GM18499 (cell line): ENCODE data around the gene IBA57.
"Not testable (repeated sequence)": the region's sequence is repeated elsewhere in the genome, so short reads cannot be mapped to it uniquely, and the experiment has no call there.

ENCODE experiments used
- ATAC-seq: cut with Tn5 transposase; IDR thresholded peaks from one replicate; pipeline ENCODE4 v1.9.1; 2021; ENCODE audit warnings: moderate number of reproducible peaks; ENCODE audit not compliant: insufficient read depth, unreplicated experiment

Gene IBA57

GRCh38 chr1:228210712-228211530 is 45.3 kb downstream of the IBA57 start:
- no peak for ATAC-seq

DNA sequence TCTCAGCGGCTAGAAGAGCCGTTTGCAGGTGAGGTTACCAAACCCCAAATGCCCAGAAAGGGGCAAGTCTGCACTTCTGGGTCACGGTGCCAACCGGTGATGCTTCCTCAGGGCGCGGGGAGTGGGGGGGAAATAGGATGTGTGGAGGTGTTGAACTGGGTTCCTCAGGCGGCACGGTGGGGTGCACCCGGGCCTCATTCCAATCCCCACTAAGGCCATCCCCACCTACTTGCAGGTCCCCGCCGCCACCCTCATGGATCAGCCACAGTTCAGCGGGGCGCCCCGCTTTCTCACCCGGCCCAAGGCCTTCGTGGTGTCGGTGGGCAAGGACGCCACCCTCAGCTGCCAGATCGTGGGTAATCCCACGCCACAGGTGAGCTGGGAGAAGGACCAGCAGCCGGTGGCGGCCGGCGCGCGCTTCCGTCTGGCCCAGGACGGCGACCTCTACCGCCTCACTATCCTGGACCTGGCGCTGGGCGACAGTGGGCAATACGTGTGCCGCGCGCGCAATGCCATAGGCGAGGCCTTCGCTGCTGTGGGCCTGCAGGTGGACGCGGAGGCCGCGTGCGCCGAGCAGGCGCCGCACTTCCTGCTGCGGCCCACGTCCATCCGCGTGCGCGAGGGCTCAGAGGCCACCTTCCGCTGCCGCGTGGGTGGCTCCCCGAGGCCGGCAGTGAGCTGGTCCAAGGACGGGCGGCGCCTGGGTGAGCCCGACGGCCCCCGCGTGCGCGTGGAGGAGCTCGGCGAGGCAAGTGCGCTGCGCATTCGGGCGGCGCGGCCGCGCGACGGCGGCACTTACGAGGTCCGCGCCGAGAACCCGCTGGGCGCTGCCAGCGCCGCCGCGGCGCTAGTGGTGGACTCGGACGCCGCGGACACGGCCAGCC is 46.2 kb downstream of the IBA57 start:
- no peak for ATAC-seq

DNA sequence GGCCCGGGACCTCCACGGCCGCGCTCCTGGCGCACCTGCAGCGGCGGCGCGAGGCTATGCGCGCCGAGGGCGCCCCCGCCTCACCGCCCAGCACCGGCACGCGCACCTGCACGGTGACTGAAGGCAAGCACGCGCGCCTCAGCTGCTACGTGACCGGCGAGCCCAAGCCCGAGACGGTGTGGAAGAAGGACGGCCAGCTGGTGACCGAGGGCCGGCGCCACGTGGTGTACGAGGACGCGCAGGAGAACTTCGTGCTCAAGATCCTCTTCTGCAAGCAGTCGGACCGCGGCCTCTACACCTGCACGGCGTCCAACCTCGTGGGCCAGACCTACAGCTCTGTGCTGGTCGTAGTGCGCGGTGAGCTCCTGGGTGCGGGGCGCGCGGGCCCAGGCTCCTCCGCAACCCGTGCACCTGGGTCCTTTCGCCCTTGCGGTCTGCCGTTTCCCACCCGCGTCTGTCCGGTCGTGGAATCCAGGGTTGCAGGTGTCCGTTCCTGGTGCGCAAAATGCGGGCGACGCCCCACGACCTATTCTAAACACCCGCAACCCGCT is 46.9 kb downstream of the IBA57 start:
- no peak for ATAC-seq

GRCh38 chr1:228212966-228213844 is 47.6 kb downstream of the IBA57 start:
- peak; percentile 48 for ATAC-seq

DNA sequence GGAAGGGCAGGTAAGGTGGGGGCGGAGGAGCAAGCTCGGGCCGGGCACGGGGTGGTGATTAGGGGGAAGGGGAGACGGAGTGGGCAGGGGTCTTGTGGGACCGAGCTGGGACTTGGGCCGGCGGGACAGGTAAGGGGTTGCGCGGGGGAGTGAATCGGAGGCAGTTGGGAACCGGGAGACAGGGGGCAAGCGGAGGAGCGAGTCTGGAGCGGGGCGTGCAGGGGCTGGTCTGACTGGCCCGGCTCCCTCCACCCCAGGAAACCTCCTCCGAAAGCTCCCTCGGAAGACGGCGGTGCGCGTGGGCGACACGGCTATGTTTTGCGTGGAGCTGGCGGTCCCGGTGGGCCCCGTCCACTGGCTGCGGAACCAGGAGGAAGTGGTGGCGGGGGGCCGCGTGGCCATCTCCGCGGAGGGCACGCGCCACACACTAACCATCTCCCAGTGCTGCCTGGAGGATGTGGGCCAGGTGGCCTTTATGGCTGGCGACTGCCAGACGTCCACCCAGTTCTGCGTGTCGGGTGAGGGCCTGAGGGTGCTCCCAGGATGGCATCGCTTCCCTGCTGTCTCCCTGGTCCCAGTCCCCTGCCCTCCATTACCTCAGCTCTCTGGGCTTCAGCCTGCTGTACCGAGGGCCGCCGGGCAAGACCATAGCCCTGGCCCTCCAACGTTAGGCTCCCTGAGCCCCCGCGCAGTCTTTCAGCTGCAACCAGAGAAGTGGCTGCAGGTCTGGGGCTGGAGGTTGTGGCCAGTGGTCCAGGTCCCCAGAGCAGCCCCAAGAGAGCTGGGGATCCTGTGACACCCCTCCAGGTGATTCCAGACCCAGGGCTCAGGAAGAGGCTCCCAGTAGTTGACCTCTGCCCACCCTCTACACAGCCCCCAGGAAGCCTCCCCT is 48.6 kb downstream of the IBA57 start:
- ATAC-seq, result no peak

DNA sequence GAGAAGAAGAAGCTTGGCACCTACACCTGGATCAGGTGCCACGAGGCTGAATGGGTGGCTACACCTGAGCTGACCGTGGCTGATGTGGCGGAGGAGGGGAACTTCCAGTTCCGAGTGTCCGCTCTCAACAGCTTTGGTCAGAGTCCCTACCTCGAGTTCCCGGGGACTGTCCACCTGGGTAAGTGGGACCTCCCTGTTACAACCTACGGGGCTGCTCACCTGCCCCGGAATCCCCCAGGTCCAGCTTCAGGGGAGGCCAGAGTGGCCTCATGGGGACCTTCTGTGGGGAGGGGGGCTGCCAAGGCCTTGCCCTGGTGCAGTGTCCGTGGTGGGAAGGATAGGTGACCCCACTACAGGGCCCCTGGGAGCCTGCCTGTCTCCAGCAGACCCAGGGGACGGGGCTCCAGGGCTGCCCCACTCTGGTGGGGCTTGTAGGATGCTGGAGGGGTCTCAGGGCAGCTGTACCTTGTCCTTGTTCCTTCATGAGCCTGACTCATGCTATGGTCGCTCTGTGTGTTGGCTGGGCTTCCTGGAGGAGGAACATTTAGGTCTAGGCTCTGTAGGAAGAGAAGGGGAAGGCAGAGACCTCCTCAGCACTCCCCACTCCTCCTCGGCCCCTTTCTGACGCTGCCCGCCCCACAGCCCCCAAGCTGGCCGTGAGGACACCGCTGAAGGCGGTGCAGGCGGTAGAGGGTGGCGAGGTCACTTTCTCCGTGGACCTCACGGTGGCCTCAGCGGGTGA is 49.5 kb downstream of the IBA57 start:
- no peak for ATAC-seq

DNA sequence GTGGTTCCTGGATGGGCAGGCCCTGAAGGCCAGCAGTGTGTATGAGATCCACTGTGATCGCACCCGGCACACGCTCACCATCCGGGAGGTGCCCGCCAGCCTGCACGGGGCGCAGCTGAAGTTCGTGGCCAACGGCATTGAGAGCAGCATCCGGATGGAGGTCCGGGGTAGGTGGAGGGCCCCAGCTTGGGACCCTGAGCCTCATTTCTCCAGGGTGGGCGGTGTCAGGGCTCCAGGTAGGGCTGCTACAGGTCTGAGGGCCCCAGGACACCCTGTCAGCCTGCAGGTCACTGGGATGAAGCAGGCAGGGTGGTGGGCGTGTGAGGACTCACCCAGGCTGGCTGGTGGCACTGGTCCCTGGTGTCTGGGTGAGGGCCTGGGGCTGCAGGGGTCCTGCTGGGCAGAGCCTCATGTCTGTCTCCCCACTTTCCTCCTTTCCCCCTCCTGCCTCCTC is 50.1 kb downstream of the IBA57 start:
- no peak for ATAC-seq

- no peak for ATAC-seq
These were observed 51.0 kb downstream of the IBA57 start for GRCh38 chr1:228216371-228217320.

- ATAC-seq, result no peak
These were observed 52.1 kb downstream of the IBA57 start for GRCh38 chr1:228217551-228218344.

DNA sequence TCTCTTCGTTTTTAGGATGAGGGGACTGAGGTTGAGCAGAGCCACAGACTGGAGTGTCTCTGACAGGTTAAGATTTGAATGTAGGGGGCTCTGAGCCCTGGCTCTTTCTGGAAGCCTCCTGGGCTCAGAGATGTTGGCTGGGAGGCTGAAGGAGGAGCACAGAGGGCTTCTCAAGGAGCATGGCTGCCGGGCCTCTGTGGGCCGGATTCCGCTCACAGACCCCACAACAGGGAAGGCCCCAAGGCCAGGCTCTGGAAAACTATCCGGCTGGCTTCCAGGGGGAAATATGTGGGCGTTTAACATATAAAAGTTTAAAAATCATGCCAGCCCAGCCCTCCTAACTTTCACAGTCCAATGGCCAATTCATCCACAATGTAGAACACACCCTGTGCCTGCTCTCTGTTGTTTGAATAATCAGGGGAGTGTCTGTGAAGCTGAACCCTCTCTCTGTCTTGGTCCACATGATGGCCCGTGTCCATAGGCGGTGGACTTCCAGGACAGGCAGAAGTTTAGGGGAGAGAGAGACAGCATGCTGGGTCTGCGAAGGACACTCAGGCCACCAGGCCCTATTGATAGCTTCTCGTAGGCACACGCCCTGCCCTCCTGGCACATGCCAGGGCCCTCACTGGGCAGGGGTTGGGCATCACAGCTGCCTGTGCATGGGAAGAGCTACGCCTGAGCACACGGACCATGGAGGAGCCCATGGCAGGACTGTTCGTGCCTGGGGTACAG is 53.1 kb downstream of the IBA57 start:
- no peak for ATAC-seq

GRCh38 chr1:228219245-228219961 is 53.8 kb downstream of the IBA57 start:
- ATAC-seq, result no peak

DNA sequence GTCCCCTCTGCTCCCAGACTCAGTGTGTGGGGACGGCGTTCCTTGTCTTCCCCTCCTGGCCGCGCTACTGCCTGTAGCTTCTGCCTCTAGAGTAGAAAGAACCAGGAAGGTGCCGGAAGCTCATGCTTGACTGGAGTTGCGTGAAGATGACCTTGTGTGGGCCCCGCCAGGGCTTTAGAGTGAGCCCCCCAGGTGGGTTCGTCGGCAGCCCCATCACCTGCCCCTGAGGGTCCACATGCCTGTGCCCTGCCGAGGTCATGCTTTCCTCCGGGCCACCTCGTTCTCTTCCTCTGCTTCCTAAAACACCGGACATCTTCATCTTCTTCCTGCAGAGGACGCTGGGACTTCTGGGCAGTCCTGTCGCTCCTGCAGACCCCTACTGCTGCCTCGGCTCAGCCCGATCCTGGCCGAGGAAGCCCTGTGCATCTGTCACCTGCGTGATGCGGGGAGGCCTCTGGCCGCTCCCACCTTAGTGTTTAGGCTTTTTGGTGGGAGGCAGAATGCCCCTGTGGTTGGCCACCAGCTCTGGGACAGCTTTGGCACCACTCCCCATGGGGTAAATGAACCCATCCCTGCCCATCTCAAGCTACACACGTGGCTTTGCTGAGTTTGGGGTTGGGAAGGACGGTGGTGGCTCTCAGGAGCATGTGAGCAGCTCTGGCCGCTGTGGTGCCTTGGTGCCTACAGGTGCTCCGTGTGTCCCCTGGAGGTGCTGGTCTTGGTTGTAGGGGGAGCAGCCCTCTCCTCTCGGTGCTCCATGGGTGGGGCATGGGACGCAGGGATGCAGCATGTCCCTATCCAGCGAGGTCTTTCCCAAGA is 54.6 kb downstream of the IBA57 start:
- ATAC-seq, result no peak

DNA sequence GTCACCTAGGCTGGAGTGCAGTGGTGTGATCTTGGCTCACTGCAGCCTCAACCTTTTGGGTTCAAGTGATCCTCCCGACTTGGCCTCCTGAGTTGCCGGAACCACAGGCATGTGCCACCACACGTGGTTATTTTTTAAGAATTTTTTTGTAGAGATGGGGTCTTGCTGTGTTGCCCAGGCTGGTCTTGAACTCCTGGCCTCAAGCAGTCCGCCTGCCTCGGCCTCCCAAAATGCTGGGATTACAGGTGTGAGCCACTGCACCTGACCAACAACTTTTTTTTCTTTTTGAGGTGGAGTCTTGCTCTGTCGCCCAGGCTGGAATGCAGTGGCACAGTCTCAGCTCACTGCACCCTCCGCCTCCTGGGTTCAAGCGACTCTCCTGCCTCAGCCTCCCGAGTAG is 55.5 kb downstream of the IBA57 start:
- not testable (repeated sequence) for ATAC-seq

- ATAC-seq, result no peak
These were observed 56.9 kb downstream of the IBA57 start for GRCh38 chr1:228222548-228222947.
